SK-N-DZ (cell line): ENCODE data around the gene PIWIL4. TPM values are rescaled to one million over a fixed set of nuclear protein-coding genes. Genes with fewer than 3 reads are reported as not detected.

Experiments used
- DNase-seq: peaks from one replicate; pipeline ENCODE4 v3.0.0-alpha.2; 2015; ENCODE audit warnings: low spot score
- polyA plus RNA-seq, 2 experiments: library from polyadenylated mRNA; depleted of rRNA; stranded (reverse); fragments of >200 nt; gene quantifications; 2 replicates each; pipeline ENCODE4 v1.2.3, GENCODE V29; 2014

PIWIL4 gene
- 0.14 and 0.41 TPM in 2 replicates for polyA plus RNA-seq (2014; cell fraction: cytosol; rRNA removed)
- 0.07 and 0.35 TPM in 2 replicates for polyA plus RNA-seq (2014; cell fraction: nucleus; rRNA removed)

- no peak for DNase-seq
Measured at GRCh38 chr11:94567181-94567670, at the start of gene PIWIL4. PIWIL4 (plus strand) TSS chr11:94567368; CDS start chr11:94567519, 151 bp downstream.

- DNase-seq = no peak
Measured at GRCh38 chr11:94518300-94518699, 48.9 kb upstream of the PIWIL4 start.

- peak; percentile 31 for DNase-seq
Measured at GRCh38 chr11:94519478-94520084, 47.6 kb upstream of the PIWIL4 start.

- DNase-seq = peak; percentile 30
Measured at GRCh38 chr11:94521684-94522083, 45.5 kb upstream of the PIWIL4 start.

GRCh38 chr11:94524341-94524740, 42.8 kb upstream of the PIWIL4 start:
- no peak for DNase-seq

- peak; percentile 37 for DNase-seq
Measured at GRCh38 chr11:94525546-94526324, 41.4 kb upstream of the PIWIL4 start.

GRCh38 chr11:94526645-94527438, 40.3 kb upstream of the PIWIL4 start:
- no peak for DNase-seq

- no peak for DNase-seq
Measured at GRCh38 chr11:94528551-94528950, 38.6 kb upstream of the PIWIL4 start.

GRCh38 chr11:94532211-94532610, 35.0 kb upstream of the PIWIL4 start:
- no peak for DNase-seq

GRCh38 chr11:94533206-94533605, 34.0 kb upstream of the PIWIL4 start:
- no peak for DNase-seq

GRCh38 chr11:94533696-94534630, 33.2 kb upstream of the PIWIL4 start:
- no peak for DNase-seq

- DNase-seq = no peak
Measured at GRCh38 chr11:94536386-94536785, 30.8 kb upstream of the PIWIL4 start.

GRCh38 chr11:94537031-94537600, 30.1 kb upstream of the PIWIL4 start:
- DNase-seq = no peak

GRCh38 chr11:94539420-94539819, 27.7 kb upstream of the PIWIL4 start:
- no peak for DNase-seq

GRCh38 chr11:94543695-94544645, 23.2 kb upstream of the PIWIL4 start, which contains the start of gene FUT4:
FUT4 (plus strand) TSS chr11:94543921; CDS start chr11:94544134, 213 bp downstream.
- DNase-seq = peak; percentile 82

- DNase-seq = no peak
Measured at GRCh38 chr11:94544646-94545263, 22.4 kb upstream of the PIWIL4 start.

GRCh38 chr11:94545264-94546161, 21.7 kb upstream of the PIWIL4 start:
- DNase-seq = no peak

GRCh38 chr11:94546162-94546470, 21.1 kb upstream of the PIWIL4 start:
- no peak for DNase-seq
